Measurements from ENCODE around the gene OCA2.

DNA sequence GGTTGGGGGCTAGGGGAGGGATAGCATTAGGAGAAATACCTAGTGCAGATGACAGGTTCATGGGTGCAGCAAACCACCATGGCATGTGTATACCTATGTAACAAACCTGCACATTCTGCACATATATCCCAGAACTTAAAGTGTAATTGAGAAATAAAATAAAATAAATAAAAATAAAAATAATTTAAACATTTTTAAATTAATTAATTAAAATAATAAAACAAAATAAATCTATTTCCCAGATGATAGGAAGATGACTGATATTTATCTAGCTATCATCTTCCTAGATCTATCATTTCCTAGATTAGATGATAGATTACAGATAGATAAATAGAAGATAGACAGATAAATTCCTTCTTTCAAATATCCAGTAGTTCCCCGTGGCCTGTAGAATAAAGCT lies 137.3 kb downstream of the OCA2 start:
- TF ChIP-seq, protein P1, sequence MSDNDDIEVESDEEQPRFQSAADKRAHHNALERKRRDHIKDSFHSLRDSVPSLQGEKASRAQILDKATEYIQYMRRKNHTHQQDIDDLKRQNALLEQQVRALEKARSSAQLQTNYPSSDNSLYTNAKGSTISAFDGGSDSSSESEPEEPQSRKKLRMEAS (IDR thresholded peaks at IDR 0.05; ENCODE audit: low read depth, low read length), result no peak
- TF ChIP-seq, protein P2, sequence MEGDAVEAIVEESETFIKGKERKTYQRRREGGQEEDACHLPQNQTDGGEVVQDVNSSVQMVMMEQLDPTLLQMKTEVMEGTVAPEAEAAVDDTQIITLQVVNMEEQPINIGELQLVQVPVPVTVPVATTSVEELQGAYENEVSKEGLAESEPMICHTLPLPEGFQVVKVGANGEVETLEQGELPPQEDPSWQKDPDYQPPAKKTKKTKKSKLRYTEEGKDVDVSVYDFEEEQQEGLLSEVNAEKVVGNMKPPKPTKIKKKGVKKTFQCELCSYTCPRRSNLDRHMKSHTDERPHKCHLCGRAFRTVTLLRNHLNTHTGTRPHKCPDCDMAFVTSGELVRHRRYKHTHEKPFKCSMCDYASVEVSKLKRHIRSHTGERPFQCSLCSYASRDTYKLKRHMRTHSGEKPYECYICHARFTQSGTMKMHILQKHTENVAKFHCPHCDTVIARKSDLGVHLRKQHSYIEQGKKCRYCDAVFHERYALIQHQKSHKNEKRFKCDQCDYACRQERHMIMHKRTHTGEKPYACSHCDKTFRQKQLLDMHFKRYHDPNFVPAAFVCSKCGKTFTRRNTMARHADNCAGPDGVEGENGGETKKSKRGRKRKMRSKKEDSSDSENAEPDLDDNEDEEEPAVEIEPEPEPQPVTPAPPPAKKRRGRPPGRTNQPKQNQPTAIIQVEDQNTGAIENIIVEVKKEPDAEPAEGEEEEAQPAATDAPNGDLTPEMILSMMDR (IDR thresholded peaks at IDR 0.05; ENCODE audit: low read depth, low read length), result no peak
- TF ChIP-seq POLR2A (IDR thresholded peaks at IDR 0.05; ENCODE audit: extremely low read depth, insufficient read length), result no peak
- TF ChIP-seq MYC (IDR thresholded peaks at IDR 0.05; ENCODE audit: low read depth, low read length), result no peak

Measured in NB4 (cell line).